NCI-H1417 (cell line): ENCODE results near the gene SUMO3.
"Not testable (repeated sequence)": the region's sequence is repeated elsewhere in the genome, so short reads cannot be mapped to it uniquely, and the experiment has no call there.

Source experiments
- DNase-seq, 3 experiments: peaks; one replicate each; lab custom pipeline; 2025; lab: John Stamatoyannopoulos, UW

Gene SUMO3

GRCh38 chr21:44846485-44847260 lies 28.8 kb upstream of the SUMO3 start:
- DNase-seq = no peak

DNA sequence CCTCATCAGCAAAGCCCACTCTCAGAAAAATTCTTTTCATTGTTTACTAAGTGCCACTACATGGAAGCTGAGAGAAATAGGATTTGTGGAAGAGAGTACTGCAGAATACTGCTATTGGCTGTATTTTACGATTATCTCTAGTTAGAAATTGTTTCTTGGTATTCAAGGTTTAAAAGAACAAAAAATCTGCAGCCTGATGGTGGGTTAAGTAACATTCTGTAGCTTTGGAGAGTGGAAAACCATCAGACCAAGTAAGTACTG lies 28.3 kb upstream of the SUMO3 start:
- no peak for DNase-seq

DNA sequence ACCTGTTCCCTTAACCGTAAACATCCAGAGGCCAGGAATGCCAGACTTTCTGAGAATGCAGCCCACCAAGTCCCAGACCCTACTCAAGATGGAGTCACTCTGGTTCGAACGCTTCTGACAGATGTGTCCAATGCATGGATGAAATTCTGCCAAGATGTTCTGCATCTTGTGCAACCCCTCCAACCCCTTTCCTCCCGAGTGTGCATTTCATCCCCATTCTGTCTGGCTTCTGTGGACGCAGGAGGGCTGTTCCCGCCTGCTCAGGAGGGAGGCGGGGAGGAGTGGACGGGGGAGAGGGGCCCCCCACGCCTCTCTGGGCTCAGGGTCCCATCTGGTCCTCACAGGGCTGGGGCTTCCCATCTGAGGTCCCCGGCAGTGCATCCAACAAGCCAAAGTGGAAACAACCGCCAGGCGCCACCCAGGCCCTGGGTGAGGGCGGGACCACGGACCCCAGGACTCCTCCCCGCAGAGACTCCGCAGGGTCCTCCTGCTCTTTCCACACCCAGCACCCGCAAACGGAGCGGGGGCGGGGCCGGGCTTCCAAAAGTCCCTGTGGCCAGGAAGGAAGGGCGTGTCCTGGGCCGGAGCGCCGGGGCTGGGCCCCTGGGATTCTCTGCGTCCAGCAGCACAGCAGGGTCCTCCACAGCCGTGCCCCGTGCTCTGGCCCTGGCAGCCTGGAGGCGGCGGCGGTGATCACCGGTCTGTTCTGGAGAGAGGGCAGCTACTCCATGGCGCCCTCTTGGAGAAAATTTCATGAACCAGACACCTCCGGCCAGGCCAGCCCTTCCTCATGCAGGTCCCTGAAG lies 27.8 kb upstream of the SUMO3 start:
- DNase-seq = no peak

DNA sequence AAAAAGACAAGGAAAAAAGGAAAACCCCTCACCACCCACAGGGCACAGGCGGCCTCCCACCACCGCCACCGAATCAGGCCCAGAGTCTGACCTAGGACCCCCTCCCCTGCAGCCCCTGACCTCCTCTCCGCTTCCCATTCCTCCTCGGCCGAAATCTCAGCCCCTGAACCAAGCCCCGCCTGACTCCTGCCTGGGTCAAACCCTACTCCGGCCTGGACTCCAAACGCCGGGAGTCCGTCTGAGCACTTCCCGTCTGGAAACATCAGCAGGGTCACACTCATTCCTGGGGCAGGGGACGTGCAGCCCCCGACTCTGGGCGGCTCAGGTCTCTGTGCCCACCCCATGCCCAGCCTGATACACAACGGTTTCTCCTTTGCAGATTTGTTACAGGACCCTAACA lies 26.4 kb upstream of the SUMO3 start:
- DNase-seq = no peak

- no peak for DNase-seq
These were observed 25.0 kb upstream of the SUMO3 start for GRCh38 chr21:44842721-44843445.

GRCh38 chr21:44842087-44842486 lies 24.2 kb upstream of the SUMO3 start:
- no peak for DNase-seq

DNA sequence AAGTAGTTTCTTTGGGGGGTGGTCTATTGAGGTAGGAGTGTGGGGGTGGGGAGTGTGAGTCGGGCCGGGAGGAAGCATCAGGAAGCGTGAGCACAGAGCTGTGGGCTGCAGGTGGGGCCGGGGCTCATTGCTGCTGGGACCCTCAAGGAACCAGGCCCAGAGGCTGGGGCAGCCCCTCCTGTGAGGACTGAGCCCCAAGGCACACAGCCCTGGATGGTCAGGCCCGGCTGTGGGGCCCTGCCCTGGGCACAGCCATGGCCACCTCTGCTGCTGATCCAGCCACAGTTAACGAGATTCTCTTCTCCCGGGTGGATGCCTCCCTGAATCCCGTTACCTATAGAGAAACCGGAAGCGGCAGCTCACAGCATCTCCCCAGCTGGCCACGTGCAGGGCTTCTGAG lies 22.9 kb upstream of the SUMO3 start:
- no peak for DNase-seq

GRCh38 chr21:44838951-44839350 lies 21.1 kb upstream of the SUMO3 start:
- DNase-seq = no peak

DNA sequence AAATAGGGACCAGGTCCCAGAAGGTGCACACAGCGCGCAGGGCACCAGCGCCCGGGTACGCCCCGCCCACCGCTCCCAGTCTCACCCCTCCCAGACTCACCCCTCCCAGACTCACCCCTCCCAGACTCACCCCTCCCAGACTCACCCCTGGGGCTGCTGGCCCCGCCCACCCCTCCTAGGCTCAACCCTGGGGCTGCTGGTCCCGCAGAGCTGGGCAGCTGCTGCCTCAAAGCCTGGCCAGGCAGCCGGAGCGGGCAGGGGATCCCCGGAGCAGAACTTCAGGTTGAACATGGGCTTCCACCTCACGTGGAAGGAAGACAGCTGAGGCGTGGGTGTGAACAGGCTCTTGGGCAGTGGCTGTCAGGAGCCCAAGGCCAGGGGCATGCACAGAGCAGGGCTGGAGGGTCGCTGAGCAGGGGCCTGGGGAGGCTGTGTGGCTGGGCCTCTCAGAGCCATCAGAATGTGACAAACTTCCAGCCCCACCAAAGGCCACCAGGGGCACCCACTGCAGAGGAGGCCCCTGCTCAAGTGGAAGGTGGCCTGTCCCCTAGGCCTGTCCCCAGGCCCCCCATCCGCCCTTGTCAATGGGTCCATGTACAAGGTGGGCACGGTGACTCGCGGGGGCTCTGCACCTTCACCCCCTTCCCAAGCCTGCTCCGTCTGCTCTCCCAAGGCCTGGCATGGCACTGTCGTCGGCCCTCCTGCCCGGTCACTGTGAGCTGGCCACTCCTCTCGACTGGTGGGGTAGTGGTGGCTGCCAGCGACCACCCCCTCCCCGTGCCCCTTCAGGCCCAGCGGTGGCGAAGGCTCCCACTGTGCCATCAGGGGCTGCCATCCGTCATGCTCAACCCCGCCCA lies 20.4 kb upstream of the SUMO3 start:
- no peak for DNase-seq

- no peak for DNase-seq
These were observed 19.7 kb upstream of the SUMO3 start for GRCh38 chr21:44837537-44837936.

- peak; percentile 36 to 74 (median 50) for DNase-seq
These were observed 19.0 kb upstream of the SUMO3 start for GRCh38 chr21:44836666-44837471.

GRCh38 chr21:44836349-44836665 lies 18.4 kb upstream of the SUMO3 start:
- DNase-seq = no peak

- DNase-seq = no peak
These were observed 17.7 kb upstream of the SUMO3 start for GRCh38 chr21:44835647-44835973.

GRCh38 chr21:44834951-44835646 lies 17.2 kb upstream of the SUMO3 start:
- DNase-seq = no peak

DNA sequence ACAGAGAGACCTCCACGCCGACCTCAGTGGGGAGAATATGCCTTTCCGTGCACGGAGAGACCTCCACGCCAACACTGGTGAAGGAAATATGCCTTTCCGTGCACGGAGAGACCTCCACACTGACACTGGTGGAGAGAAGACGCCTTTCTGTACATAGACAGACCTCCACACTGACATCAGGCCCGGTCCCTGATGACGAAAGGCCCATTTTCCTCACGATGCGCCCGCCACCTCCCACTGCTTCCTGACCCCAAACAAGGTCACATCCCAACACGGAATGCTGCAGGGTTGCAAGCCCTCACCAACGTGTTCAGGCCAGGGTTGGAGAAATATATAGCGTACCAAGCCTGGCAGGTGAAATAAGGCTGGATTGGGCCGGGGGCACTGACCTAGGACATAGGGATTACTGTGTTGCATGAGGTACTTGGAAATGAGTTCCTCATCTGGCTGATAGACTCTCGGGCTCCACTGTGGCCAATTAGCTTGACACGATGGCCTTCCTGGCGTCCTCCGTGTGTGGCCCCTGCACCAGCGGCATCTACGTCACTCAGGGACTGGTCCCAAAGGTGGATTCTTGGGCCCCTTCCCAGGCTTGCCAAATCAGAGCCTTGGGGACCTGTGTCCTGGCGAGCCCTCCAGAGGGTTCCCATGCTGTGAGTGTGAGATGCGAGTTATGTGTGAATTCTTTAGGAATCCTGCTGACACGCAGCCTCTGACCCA lies 16.5 kb upstream of the SUMO3 start:
- no peak for DNase-seq

GRCh38 chr21:44833663-44834062 lies 15.8 kb upstream of the SUMO3 start:
- no peak for DNase-seq

DNA sequence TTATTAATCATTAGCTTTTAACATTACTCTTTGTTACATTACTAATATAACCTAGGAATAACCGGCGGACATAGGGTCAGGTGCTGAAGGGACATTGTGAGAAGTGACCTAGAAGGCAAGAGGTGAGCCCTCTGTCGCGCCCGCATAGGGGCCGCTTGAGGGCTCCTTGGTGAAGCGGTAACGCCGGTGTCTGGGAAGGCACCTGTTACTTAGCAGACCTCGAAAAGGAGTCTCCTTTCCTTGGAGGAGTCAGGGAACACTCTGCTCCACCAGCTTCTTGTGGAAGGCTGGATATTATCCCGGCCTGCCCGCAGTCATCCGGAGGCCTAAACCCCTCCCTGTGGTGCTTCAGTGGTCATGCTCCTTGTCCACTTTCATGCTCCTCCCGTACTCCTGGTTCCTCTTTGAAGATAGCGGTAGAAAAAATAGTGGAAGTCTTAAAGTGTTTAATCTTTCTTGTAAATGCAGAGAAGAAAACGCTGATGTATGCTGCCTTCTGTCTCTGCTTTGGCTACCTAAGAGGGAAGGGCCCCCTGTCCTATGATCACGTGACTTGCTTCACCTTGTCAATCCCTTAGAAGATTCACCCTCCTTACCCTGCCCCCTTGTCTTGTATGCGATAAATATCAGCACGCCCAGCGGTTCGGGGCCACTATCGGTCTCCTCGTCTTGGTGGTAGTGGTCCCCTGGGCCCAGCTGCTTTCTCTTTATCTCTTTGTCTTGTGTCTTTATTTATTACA lies 14.8 kb upstream of the SUMO3 start:
- not testable (repeated sequence) for DNase-seq

- DNase-seq = no peak
These were observed 13.5 kb upstream of the SUMO3 start for GRCh38 chr21:44831227-44831860.

- DNase-seq = no peak
These were observed 11.7 kb upstream of the SUMO3 start for GRCh38 chr21:44829507-44830092.
